Gastrocnemius medialis (tissue), 4 donors: ENCODE results near the gene KDM4B. TPM values are rescaled to one million over a fixed set of nuclear protein-coding genes. Genes with fewer than 3 reads are reported as not detected.

Experiments
- ATAC-seq, 2 donors: fragments of 150-250 bp; one replicate each; pipeline ENCODE4 v1.9.1; 2016
- DNase-seq, 2 donors: peaks; one replicate each; pipeline ENCODE4 v3.0.0-alpha.2; 2019
- H3K27ac ChIP-seq, 4 donors: fragments of 200-600 bp; sonication (generic); 1 replicate in 1 of 4; 2 replicates in 3 of 4; pipeline ENCODE4 v1.5.1; 2016 to 2018; ENCODE audit warnings: mild to moderate bottlenecking in 2 of 4, moderate library complexity in 1 of 4
- H3K27me3 ChIP-seq, 3 donors: fragments of 200-600 bp; sonication (generic) in 2 of 3; 1 replicate in 1 of 3; 2 replicates in 2 of 3; pipeline versions ENCODE4 v1.5.1 to v1.6.0; 2016 to 2019; ENCODE audit warnings: mild to moderate bottlenecking in 1 of 3, moderate library complexity in 1 of 3
- H3K36me3 ChIP-seq, 2 donors: fragments of 200-600 bp; sonication (generic) in 1 of 2; one replicate each; pipeline ENCODE4 v1.5.1; 2017 to 2018
- H3K4me1 ChIP-seq, 2 donors: fragments of 200-600 bp; sonication (generic) in 1 of 2; one replicate each; pipeline ENCODE4 v1.5.1; 2016 to 2017; ENCODE audit warnings: mild to moderate bottlenecking in 2 of 2
- H3K4me3 ChIP-seq, 4 donors: fragments of 200-600 bp; sonication (generic) in 3 of 4; 1 replicate in 1 of 4; 2 replicates in 3 of 4; pipeline ENCODE4 v1.5.1; 2016 to 2019; ENCODE audit warnings: mild to moderate bottlenecking in 2 of 4
- H3K9me3 ChIP-seq, 3 donors: fragments of 200-600 bp; sonication (generic) in 2 of 3; 1 replicate in 1 of 3; 2 replicates in 2 of 3; pipeline ENCODE4 v1.5.1; 2016 to 2019
- POLR2A ChIP-seq, 2 donors: fragments of 450-650 bp; IDR thresholded peaks; one replicate each; pipeline ENCODE4 v1.6.1; 2017; ENCODE audit warnings: antibody characterized with exemption in 2 of 2, mild to moderate bottlenecking in 2 of 2, moderate library complexity in 2 of 2
- in situ Hi-C, 4 donors: fragments of 200-750 bp; cut with MboI; loops; one replicate each; pipeline versions ENCODE4 v1.15.0 to v1.8.0; 2017; ENCODE audit warnings: low sequenced_read_pairs in 4 of 4
- intact Hi-C: fragments of 100-400 bp; cut with DNase I; formaldehyde crosslinking; loops from one replicate; pipeline ENCODE4 v1.15.1; 2023; ENCODE audit warnings: low total_unique reads
- total RNA-seq, 4 donors: library from RNA; depleted of rRNA; stranded (reverse); fragments of >200 nt; gene quantifications; one replicate each; pipeline versions ENCODE4 v1.1.0 to v1.2.3, GENCODE V29; 2016
- TF ChIP-seq, protein P1 (sequence below), 5 experiments: fragments of 450-650 bp in 3 of 5; fragments of 200-600 bp in 2 of 5; sonication (generic) in 2 of 5; IDR thresholded peaks in 4 of 5; conservative IDR thresholded peaks in 1 of 5; 1 replicate in 4 of 5; 2 replicates in 1 of 5; pipeline ENCODE4 v1.5.1; 2016 to 2019; ENCODE audit warnings: antibody characterized with exemption in 5 of 5, mild to moderate bottlenecking in 3 of 5, moderate library complexity in 3 of 5

KDM4B gene
- total RNA-seq, 4 donors from 2014 or later: 40.9 to 61.4 (median 46.4) TPM

DNA sequence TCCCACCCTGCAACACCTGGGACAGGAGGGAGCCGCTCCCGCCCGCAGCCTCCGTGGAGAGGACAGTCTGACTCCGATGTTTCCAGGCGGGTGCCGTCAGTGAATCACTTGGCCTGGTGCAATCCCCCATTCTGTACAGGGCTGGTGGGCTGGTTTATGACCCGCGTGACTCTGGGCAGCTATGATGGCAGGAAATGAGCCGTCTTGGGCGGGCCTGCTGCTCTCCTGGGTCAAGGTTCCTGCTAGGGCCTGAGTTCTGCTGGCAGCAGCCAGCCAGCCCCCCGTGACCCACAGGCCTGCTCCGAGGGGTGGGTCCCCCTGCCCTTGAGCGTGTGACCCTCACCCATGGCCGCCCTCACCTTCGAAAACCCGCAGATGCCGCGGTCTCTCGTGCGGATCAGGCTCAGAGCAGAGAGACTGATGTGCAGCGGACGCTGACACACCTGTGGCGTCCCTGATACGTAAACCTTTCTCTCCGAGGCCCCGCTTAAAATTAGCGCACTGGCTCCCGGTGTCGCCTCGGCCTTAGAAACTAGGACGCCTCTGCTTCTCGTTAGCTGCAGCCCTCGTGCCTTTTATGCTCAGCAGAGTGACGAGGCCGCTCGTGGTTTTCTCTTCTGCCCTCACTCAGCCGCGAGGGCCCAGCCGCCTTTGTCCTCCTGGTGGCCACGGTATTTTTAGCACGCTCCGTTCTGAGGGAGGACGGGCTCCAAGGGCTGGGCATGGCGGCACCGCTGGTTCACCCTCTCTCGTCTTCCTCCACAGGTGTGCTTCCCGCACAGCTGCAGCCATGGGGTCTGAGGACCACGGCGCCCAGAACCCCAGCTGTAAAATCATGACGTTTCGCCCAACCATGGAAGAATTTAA, 63.4 kb downstream of the KDM4B start:
- no peak for TF ChIP-seq POLR2A (IDR thresholded peaks at IDR 0.05)
- TF ChIP-seq, protein P1, sequence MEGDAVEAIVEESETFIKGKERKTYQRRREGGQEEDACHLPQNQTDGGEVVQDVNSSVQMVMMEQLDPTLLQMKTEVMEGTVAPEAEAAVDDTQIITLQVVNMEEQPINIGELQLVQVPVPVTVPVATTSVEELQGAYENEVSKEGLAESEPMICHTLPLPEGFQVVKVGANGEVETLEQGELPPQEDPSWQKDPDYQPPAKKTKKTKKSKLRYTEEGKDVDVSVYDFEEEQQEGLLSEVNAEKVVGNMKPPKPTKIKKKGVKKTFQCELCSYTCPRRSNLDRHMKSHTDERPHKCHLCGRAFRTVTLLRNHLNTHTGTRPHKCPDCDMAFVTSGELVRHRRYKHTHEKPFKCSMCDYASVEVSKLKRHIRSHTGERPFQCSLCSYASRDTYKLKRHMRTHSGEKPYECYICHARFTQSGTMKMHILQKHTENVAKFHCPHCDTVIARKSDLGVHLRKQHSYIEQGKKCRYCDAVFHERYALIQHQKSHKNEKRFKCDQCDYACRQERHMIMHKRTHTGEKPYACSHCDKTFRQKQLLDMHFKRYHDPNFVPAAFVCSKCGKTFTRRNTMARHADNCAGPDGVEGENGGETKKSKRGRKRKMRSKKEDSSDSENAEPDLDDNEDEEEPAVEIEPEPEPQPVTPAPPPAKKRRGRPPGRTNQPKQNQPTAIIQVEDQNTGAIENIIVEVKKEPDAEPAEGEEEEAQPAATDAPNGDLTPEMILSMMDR (IDR thresholded peaks at IDR 0.05 in 4 of 5, conservative IDR thresholded peaks at IDR 0.05 in 1 of 5): no peak
- Histone ChIP-seq H3K9me3 (no peaks in the 10 kb centered on the region), H3K4me1 (peaks cover 29 to 59% of the 10 kb centered on the region in 2 donors), H3K4me3 (no peak overlapping the region), H3K27ac (peak overlapping the region in 3 of 4 donors; percentile 28 to 80 (median 72)), H3K27me3 (no peaks in the 10 kb centered on the region), H3K36me3 (peaks cover 0 to 21% of the 10 kb centered on the region in 2 donors)
- ATAC-seq (no peak), DNase-seq (no peak)
- intact Hi-C loops (no loop called here), in situ Hi-C loops (loop anchor here (5.0 to 10.0 kb wide), 3 partner anchors 48 to 160 kb away; no protein-coding TSS in a partner anchor)

DNA sequence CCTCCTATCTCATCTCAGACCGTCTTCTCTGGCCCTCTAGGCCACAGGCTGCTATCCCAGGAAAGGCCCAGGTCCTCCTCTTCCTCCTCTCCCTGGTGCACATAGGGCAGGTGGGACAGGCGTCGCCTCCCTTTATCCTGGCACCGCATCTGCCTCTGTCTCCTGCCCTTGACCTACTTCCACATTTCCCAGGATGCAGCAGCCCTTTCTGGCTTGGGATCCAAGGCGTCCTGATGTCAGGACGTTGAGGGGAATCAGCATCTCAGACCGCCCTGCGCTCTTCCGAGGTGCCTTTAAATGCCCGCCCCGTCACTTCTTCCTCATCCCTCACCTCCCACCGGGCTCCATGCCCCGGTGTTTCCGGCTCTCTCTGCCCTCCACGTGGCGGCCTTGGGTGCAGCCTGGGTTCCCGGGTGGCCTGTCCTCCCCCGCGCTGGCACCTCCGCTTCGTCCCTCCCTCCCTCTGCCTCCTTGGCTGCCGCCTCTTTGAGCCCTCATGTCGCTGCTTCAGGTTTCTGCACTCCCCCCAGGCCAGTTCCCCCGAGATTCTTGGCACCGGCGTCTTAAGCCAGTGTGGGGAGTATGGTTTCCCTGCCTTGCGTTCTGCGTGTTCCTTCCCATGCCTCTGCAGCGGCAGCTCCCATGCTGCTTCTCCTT, 66.3 kb downstream of the KDM4B start:
- peak in 1 of 2 donors; percentile 77 for DNase-seq
- TF ChIP-seq POLR2A (IDR thresholded peaks at IDR 0.05): no peak
- TF ChIP-seq, protein P1 (IDR thresholded peaks at IDR 0.05 in 4 of 5, conservative IDR thresholded peaks at IDR 0.05 in 1 of 5): no peak
- Histone ChIP-seq H3K4me1 (peaks cover 42 to 63% of the 10 kb centered on the region in 2 donors), H3K27me3 (no peaks in the 10 kb centered on the region), H3K27ac (peak overlapping the region; percentile 38 to 81 (median 63)), H3K4me3 (peak overlapping the region in 1 of 4 donors; percentile 2), H3K36me3 (peaks cover 0 to 26% of the 10 kb centered on the region in 2 donors), H3K9me3 (no peaks in the 10 kb centered on the region)
- intact Hi-C loops: no loop called here
- in situ Hi-C loops: loop anchor here in 2 of 4 donors (10.0 kb wide), 2 partner anchors 50 to 160 kb away; no protein-coding TSS in a partner anchor
- ATAC-seq: peak in 1 of 2 donors; percentile 31

DNA sequence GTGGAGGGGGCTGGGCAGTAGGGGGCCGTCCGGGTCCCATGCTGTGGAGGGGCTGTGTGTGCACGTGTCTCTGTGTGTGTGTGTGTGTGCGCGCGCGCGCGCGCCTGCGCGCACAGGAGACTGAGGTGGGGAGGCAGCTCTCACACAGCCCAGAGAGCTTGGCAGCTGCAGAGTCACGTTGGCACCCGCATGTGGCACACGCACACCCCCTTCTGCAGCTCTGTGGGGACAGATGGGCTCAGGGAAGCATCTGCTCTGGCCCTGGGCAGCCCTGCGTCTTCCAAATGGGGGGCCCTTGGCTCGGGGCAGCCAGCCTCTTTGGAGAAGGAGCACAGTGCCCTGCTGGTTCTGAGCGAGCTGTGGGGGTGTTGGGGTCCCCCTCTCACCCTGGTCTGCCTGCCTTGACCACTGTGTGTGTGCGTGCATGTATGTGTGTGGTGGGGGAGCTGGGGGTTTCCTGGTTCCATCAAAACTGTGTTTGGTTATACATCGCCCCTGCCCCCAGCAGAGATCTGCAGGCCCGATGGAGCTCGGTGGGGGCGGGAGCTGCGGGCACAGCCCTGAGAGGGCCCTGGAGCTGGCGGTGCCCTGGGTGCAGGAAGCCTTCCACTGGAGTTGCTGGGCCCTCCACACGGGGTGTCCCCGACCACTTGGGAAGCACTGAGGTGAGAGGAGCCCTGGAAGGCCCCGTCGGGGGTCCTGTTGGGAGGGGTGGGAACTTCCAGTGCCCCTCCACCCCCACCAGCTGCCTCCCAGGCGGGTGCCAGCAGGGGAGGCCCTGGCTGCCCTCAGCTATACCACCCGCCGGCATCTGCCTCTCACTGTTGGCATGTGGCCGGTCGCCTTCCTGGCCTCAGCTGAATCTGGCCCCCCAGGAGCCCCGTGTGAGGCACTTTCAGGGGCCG, 67.1 kb downstream of the KDM4B start:
- Histone ChIP-seq H3K4me3 (peak overlapping the region in 1 of 4 donors; percentile 2), H3K27ac (peak overlapping the region; percentile 50 to 81 (median 64)), H3K36me3 (peaks cover 0 to 35% of the 10 kb centered on the region in 2 donors), H3K27me3 (no peaks in the 10 kb centered on the region), H3K9me3 (no peaks in the 10 kb centered on the region), H3K4me1 (peaks cover 42 to 55% of the 10 kb centered on the region in 2 donors)
- TF ChIP-seq, protein P1 (IDR thresholded peaks at IDR 0.05 in 4 of 5, conservative IDR thresholded peaks at IDR 0.05 in 1 of 5): no peak
- TF ChIP-seq POLR2A (IDR thresholded peaks at IDR 0.05): no peak
- DNase-seq (no peak), ATAC-seq (no peak)
- intact Hi-C loops (no loop called here), in situ Hi-C loops (loop anchor here in 2 of 4 donors (10.0 kb wide), 2 partner anchors 51 to 161 kb away; no protein-coding TSS in a partner anchor)
